DOHH2 (cell line): Measurements from ENCODE around the gene CSAD.

ENCODE experiments used
- EZH2phosphoT487 ChIP-seq: fragments of 200-600 bp; sonication (generic); IDR thresholded peaks from 2 replicates; pipeline ENCODE4 v1.6.1; 2017; ENCODE audit warnings: borderline replicate concordance, mild to moderate bottlenecking, antibody characterized with exemption, low read length, moderate library complexity, mixed read lengths
- TF ChIP-seq, protein P1 (sequence below): fragments of 200-600 bp; sonication (generic); IDR thresholded peaks from one replicate; pipeline ENCODE4 v1.5.1; 2014; ENCODE audit warnings: antibody characterized with exemption, mild to moderate bottlenecking, low read depth, low read length; ENCODE audit not compliant: poor library complexity, severe bottlenecking

DNA sequence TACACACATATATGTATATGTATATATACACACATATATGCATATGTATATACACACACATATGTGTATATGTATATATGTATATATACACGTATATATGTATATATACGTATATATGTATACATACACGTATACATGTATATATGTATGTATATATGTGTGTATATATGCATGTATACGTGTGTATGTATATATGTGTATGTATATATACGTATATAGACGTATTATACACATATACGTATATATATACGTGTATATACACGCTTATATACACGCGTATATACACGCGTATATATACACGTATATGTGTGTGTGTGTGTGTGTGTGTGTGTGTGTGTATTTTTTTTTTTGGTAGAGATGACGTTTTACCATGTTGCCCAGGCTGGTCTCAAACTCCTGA lies 33.1 kb downstream of the CSAD start:
- TF ChIP-seq, protein P1, sequence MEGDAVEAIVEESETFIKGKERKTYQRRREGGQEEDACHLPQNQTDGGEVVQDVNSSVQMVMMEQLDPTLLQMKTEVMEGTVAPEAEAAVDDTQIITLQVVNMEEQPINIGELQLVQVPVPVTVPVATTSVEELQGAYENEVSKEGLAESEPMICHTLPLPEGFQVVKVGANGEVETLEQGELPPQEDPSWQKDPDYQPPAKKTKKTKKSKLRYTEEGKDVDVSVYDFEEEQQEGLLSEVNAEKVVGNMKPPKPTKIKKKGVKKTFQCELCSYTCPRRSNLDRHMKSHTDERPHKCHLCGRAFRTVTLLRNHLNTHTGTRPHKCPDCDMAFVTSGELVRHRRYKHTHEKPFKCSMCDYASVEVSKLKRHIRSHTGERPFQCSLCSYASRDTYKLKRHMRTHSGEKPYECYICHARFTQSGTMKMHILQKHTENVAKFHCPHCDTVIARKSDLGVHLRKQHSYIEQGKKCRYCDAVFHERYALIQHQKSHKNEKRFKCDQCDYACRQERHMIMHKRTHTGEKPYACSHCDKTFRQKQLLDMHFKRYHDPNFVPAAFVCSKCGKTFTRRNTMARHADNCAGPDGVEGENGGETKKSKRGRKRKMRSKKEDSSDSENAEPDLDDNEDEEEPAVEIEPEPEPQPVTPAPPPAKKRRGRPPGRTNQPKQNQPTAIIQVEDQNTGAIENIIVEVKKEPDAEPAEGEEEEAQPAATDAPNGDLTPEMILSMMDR: no peak
- no peak for TF ChIP-seq EZH2phosphoT487
